ENCODE measurements around the gene CMYA5. TPM values are rescaled to one million over a fixed set of nuclear protein-coding genes. Genes with fewer than 3 reads are reported as not detected.

CMYA5 gene
- total and polyA plus RNA-seq, 2 donors (not counting 3 experiments of a cell fraction or from before 2014, with no cell fraction given): 0.04 to 0.20 TPM

- Histone ChIP-seq H4K20me1 (replicated peaks; ENCODE audit: control insufficient read depth, extremely low read depth, insufficient read depth, low read length) (no peaks in the 10 kb centered on the region), H3K27ac (ENCODE audit: insufficient read depth, low read depth, low read length) (no peak overlapping the region), H3K9me1 (replicated peaks; ENCODE audit: control insufficient read depth, extremely low read depth, insufficient read depth, low read length) (no peaks in the 10 kb centered on the region), H3K79me2 (ENCODE audit: control insufficient read depth, insufficient read depth, low read length) (no peaks in the 10 kb centered on the region), H3K36me3 (ENCODE audit: control insufficient read depth in 2 of 2, extremely low read depth in 1 of 2, insufficient read depth in 2 of 2, low read length in 2 of 2) (no peaks in the 10 kb centered on the region), H3K4me3 (replicated peaks in 1 of 3; ENCODE audit: insufficient read depth in 1 of 3, low read depth in 1 of 3, low read length in 3 of 3) (no peak overlapping the region), H2AFZ (ENCODE audit: low read depth, low read length) (no peak overlapping the region), H3K9me3 (replicated peaks; ENCODE audit: control insufficient read depth, insufficient read depth, low read length) (no peaks in the 10 kb centered on the region), H3K27me3 (ENCODE audit: control insufficient read depth in 2 of 2, insufficient read depth in 2 of 2, low read length in 2 of 2) (no peaks in the 10 kb centered on the region), H3K9ac (replicated peaks; ENCODE audit: extremely low read depth, insufficient read depth, low read length) (no peak overlapping the region), H3K4me1 (ENCODE audit: control insufficient read depth, extremely low read depth, insufficient read depth, low read length) (no peaks in the 10 kb centered on the region), H3K4me2 (ENCODE audit: insufficient read depth, low read length) (no peak overlapping the region)
- FAIRE-seq (no peak), DNase-seq (ENCODE audit: low read depth, low spot score) (no peak)
- POLR2A ChIA-PET: no interaction called here
- BruUV-seq (replicated peaks): no TSS peak
- intact Hi-C loops (cut with micrococcal nuclease): no loop called here
- CTCF ChIA-PET: no interaction called here
- TF ChIP-seq POLR2AphosphoS5 (IDR thresholded peaks at IDR 0.05; ENCODE audit: insufficient read depth, low read depth, low read length) (no peak), EZH2 (IDR thresholded peaks at IDR 0.05; ENCODE audit: borderline replicate concordance, low read depth, low read length, severe bottlenecking) (no peak), POLR2A (IDR thresholded peaks at IDR 0.05; ENCODE audit: low read depth, low read length) (no peak), MAX (IDR thresholded peaks at IDR 0.05; ENCODE audit: insufficient read depth, insufficient read length) (no peak), MYC (IDR thresholded peaks at IDR 0.05; ENCODE audit: low read depth, low read length) (no peak), FOS (IDR thresholded peaks at IDR 0.05; ENCODE audit: borderline replicate concordance, insufficient read depth, low read length) (no peak), GATA2 (IDR thresholded peaks at IDR 0.05; ENCODE audit: insufficient read depth, insufficient read length, low read depth, low read length) (no peak), JUN (IDR thresholded peaks at IDR 0.05; ENCODE audit: borderline replicate concordance, insufficient read depth, insufficient read length, low read depth) (no peak), CTCF (IDR thresholded peaks at IDR 0.05; ENCODE audit: extremely low read depth in 1 of 2, insufficient read depth in 1 of 2, low read depth in 1 of 2, low read length in 2 of 2) (no peak)
- dilution Hi-C loops (cut with MboI; ENCODE audit: extremely low pct_ligation_motif_present, low sequenced_read_pairs): no loop called here
Observed at GRCh38 chr5:79728396-79728795, 38.8 kb downstream of the CMYA5 start.

All from endothelial cell of umbilical vein (primary cell).